ENCODE data around the gene FAM50B.

FAM50B gene

GRCh38 chr6:3895312-3895653 is 46.1 kb downstream of the FAM50B start:
- no peak for DNase-seq

- no peak for DNase-seq
These were observed 46.6 kb downstream of the FAM50B start for GRCh38 chr6:3895805-3896204.

GRCh38 chr6:3898265-3898994 is 49.3 kb downstream of the FAM50B start:
- DNase-seq = no peak

- DNase-seq = no peak
These were observed 49.9 kb downstream of the FAM50B start for GRCh38 chr6:3899061-3899460.

- no peak for DNase-seq
These were observed 50.8 kb downstream of the FAM50B start for GRCh38 chr6:3899970-3900439.

Measured in C1 segment of cervical spinal cord (tissue), 14 donors.